Measurements from ENCODE around the gene KRT20.
"Not testable (repeated sequence)": the region's sequence is repeated elsewhere in the genome, so short reads cannot be mapped to it uniquely, and the experiment has no call there.

Gene KRT20

GRCh38 chr17:40896916-40897455 lies 11.9 kb upstream of the KRT20 start:
- no peak for DNase-seq (ENCODE audit: low spot score)

GRCh38 chr17:40895106-40895730 lies 10.2 kb upstream of the KRT20 start:
- DNase-seq (ENCODE audit: low spot score): no peak

DNA sequence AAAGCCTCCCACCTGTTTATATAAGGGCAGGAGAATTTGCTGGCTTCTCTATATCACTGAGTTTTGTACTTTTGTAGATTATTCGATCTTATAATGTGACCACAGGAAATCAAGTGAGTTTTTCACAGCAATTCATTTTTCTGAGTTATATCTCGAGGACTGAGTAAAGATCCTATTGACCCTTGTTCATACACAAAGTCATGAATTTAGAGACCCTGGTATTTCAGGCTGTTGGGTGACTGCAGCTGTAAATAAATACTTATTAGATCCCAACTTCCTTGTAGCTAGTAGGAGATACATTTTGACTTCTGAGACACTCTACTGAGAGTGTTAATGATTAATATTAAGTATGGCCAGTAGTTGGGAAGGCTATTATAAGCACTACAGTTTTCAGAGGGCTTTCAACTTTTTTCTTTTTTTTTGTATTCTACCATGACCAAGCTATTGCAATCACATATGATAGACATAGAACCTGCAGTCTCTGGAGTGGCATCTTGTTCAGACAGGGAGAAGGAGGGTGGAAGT lies 3.2 kb upstream of the KRT20 start:
- DNase-seq (ENCODE audit: low spot score): no peak

GRCh38 chr17:40886090-40886489 lies 1.0 kb upstream of the KRT20 start:
- DNase-seq (ENCODE audit: low spot score): no peak

DNA sequence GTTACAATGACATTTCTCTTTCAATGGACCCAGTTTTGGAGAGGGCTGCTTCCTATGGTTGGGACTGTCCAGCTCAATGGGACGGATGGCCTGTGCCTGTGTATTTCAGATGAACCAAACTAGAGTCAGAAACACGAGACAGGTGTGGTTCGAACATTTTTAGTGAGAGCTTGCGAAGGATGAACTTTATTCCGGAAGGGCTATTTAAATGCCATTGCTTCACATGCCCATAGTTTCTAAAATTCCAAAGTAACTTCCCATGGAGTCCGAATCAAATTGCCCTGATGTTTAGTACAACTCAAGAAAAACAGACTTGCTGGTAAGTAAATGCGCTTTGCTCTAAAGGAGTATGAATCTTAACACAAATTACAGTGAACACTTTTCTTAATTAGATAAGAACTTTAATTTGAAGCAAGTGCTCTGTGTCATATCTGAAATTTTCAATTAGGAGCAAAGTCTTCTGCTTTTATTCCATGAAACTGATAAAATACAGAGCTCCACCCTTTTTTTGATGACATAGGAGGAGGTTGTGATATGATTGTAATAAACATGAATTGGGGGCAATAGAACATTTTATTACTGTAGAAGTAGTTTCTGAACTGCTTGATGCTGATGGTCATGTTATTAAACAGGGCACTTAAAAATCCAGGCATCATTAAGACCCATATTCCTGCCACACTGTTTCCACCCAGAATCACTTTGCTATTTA lies 1.3 kb downstream of the KRT20 start:
- DNase-seq (ENCODE audit: low spot score): no peak

DNA sequence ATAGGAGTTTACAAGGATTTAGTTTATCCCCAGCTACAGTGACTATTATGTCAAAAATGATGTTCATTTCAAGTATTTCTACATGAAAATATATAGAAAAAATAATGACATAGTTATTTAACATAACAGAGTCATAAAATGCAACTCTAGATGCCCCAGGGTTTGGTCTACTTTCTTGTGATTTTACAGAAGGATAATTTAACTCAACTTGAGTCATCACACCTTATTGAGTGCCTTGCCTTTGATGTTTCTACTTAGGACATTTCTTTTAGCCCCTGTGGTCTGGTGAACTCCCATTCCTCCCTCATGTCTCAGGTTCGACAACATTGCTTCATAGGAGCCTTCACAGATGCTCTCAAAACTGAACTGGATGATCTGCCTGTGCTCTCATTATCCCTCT lies 2.0 kb downstream of the KRT20 start:
- no peak for DNase-seq (ENCODE audit: low spot score)

GRCh38 chr17:40879026-40879425 lies 6.0 kb downstream of the KRT20 start:
- DNase-seq (ENCODE audit: low spot score): no peak

- no peak for DNase-seq (ENCODE audit: low spot score)
Observed at GRCh38 chr17:40878044-40878443, 7.0 kb downstream of the KRT20 start.

DNA sequence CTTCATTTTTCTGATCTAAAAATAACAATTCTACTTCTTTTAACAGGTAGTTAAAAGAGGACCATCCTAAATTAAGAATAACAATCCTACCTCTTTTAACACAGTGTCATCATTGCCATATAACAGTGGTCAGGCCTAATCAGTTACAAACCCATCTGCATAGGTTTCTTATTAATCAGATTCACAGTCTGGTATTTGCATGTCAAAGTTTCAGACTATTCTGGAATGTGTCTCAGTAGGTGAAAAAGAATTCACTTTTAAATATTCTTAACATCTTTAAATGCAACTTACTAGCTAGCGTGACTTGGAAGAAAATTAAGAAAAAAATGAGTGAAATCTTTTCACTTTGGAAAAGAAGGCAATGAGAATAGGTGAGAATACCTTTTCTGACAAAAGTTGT lies 11.2 kb downstream of the KRT20 start:
- no peak for DNase-seq (ENCODE audit: low spot score)

- no peak for DNase-seq (ENCODE audit: low spot score)
Observed at GRCh38 chr17:40873255-40873654, 11.8 kb downstream of the KRT20 start.

DNA sequence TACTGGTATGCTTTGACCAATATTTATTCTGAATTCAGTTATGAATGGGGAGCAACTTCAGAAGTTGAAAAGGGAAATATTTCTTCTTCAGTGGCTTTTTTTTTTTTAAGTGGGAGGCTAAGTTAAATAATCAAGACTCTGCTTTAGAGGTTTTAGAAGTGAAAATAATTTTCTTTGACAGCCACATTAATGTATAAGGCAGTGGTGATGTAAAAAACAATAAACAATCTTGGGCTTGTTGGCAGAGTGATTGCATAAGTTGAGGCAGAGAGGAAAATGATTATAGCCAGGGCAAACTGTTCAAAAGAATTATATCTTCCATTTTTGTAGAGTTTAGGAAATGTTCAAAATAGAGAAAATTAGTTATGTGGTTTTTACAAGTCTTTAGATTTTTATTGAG lies 12.6 kb downstream of the KRT20 start:
- DNase-seq (ENCODE audit: low spot score): no peak

DNA sequence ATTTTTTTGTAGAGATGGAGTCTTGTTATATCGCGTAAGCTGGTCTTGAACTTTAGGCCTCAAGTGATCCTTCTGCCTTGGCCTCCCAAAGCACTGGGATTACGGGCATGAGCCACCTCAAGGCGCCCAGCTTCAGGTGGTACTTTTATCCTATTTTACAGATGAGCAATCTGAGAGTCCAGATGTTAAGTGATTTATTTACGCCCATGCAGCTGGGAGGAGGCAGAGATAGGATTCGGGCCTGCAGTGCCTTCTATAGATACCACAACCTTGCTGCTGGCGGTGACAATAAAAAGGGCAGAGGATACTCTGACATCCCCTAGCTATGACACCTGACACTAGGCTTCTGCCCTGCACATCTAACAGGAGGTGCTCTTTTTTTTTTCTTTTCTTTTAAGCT lies 13.7 kb downstream of the KRT20 start:
- no peak for DNase-seq (ENCODE audit: low spot score)

DNA sequence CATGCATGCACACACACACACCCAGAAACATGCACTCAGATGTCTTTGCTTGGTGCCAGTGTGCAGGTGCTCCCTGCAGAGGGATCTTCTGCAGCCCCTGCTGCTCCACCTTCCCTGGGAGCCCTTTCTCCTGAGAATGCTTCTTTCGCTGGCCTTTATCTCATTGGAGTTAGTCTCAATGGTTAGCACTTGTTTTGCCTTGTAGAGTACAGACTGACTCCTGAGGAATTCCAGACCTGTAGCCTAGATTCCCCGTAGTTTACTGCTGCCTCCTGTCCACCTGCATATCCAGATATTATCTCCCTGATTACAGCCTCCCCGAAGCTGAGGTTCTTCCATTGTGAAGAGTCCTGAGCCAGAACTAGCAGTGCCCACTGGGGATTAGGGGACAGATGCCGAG lies 14.9 kb downstream of the KRT20 start:
- DNase-seq (ENCODE audit: low spot score): no peak

DNA sequence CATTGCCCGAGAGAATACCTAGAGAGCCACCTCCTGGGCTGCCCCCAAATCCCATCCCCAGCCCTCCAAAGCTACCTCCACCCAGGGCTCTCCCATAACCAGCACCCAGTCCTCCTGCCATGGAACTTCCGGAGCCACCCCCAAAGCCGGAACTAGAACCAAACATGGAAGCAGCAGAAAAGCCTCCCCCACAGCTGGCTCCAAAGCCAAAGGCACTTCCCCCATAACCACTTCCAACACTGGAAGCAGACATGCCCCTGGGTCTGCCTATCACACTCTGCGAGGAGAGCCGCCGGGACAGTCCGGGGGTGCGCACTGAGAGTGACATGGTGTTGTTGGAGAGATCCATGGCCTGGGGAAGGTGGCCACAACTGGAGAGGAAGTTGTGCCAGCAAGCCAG lies 18.2 kb downstream of the KRT20 start, which contains the start of gene KRT12:
KRT12 (minus strand) TSS at position 386 of the 400 bp plus-strand sequence; CDS start at position 349, 37 bp downstream.
- DNase-seq (ENCODE audit: low spot score): no peak

DNA sequence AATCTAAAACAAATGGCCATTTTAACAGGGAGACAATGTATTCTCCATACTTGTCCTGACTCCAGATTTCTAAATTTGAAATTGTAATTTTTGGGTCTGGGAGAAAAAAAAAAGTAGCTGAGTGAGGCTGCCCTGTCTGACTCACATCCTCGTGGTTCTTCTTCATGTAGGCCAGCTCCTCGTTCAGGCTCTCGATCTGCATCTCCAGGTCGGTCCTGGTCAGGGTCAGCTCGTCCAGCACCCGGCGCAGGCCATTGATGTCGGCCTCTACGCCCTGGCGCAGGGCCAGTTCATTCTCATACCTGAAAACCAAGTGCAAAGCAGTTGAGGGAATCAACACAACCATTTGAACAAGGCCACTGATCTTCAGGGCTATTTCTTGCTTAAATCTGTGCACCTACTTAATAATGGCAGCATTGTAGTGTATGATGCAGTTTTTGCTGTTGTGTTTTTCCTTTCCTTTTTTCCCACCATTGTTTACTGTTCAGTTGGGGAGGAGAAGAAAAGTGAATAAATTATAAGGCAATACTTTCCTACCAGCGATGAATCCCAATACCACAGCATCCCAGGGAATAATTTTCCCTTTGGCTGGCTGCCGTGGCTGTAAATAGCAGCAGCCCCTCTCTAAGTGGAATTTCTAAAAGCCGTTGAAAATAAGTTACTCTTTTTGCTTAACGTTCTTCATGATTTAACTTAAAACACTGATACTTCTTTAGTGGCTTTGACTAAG lies 20.2 kb downstream of the KRT20 start:
- no peak for DNase-seq (ENCODE audit: low spot score)

DNA sequence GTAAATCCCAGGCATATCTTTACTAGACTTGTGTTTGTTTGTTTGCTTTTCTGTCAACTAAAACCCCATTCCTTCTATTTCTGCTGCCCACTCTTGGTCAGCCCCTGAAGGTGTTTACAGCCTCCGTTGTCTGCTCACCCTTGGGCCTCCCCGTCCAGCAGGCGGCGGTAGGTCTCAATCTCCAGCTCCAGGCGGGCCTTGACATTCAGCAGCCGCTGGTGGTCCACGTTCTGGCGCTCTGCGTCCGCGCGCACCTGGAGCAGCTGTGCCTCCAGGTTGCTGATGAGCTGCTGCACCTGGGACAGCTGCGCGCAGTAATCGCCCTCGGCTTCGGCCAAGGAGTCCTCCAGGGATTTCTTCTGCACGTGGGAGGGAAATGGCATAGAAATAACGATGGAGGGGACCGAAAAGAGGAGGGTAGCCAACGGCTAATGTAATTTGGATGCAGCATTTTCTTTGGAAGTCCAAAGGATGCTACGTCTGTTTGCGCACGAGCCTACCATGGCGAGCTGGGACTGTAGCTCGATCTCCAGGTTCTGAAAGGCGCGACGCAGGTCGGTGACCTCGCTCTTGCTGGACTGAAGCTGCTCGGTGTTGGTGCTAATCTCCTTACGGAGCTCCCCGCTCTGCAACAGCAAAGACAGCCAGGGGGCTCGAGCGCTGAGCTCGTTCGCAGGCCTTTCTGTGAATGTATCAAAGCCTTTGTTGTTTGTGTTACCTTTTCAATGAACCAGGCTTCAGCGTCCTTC lies 21.9 kb downstream of the KRT20 start:
- no peak for DNase-seq (ENCODE audit: low spot score)

DNA sequence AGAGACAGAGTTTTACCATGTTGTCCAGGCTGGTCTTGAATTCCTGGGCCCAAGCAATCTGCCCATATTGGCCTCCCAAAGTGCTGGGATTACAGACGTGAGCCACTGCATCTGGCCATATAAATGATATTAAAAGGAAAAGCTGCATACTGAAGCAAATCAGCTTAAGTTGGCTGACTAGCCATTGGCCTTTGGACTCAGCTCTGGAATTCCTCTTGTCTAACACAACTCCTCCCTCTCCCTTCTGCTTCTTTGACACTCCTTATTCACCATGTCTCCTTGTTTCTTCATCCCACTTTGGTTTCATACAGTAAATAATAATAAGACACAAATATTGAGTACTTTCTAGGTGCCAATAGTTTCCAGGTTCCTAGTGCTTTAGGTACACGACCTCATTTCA lies 25.5 kb downstream of the KRT20 start:
- DNase-seq (ENCODE audit: low spot score): no peak

DNA sequence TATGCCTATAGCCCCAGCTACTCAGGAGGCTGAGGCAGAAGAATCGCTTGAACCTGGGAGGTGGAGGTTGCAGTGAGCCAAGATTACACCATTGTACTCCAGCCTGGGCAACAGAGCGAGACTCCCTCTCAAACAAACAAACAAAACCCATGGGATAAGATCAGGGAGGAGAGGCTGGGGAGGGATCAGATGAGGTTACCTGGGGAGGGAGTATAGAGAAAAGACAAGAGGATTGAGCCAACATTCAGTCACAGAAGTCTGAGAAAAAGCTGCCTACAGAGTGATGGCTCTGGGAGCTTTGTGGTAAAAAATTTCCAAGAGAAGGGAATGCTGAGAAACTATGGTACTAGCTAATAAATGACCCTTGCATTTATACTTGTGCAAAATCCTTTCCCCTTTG lies 26.4 kb downstream of the KRT20 start:
- DNase-seq (ENCODE audit: low spot score): not testable (repeated sequence)

DNA sequence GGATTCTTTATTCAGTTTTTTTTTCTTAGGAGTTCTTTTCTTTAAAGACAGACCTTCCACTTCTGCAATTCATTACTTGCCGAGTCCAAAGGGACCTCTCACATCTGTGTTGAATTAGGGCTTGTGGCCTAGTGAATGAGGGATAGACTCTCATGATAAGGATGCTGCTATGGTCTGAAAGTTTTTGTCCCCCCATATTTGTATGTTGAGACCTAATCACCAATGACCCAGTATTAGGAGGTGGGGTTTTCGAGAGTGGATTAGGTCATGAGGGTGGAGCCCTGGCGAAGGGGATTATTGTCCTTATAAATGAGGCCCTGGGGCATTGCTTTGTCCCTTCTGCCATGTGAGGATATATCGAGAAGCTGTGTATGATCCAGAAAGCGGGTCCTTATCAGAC lies 27.5 kb downstream of the KRT20 start:
- DNase-seq (ENCODE audit: low spot score): no peak

- no peak for DNase-seq (ENCODE audit: low spot score)
Observed at GRCh38 chr17:40854175-40854814, 30.7 kb downstream of the KRT20 start.

DNA sequence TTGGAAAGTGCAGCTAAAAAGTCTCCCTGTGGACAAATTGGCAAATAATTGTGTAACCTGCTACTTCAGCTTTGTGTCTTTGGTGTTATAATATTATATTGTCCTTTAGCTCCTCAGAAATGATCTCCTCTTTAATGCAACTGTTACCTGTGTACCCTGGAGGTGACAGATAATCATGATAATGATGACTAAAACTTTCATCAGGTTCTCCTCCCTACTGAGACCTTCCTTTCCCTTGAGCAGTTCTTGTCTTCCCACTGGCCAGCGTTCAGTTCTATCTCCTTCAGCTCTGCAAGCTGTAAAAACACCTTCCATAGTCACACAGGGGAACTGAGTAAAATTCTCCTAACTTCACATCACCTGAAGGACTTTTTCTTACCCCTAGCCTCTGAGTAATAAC lies 32.7 kb downstream of the KRT20 start:
- DNase-seq (ENCODE audit: low spot score): no peak

Measured in CD4-positive, alpha-beta T cell treated with Interleukin-2 at 100 ng/mL for 4 hours (primary cell).